ENCODE measurements around the gene IMMP2L. TPM values are rescaled to one million over a fixed set of nuclear protein-coding genes. Genes with fewer than 3 reads are reported as not detected.
"Not testable (repeated sequence)": the region's sequence is repeated elsewhere in the genome, so short reads cannot be mapped to it uniquely, and the experiment has no call there.

The IMMP2L gene
- total RNA-seq, 2 experiments from 2014 or later: 14.7 to 15.1 TPM

DNA sequence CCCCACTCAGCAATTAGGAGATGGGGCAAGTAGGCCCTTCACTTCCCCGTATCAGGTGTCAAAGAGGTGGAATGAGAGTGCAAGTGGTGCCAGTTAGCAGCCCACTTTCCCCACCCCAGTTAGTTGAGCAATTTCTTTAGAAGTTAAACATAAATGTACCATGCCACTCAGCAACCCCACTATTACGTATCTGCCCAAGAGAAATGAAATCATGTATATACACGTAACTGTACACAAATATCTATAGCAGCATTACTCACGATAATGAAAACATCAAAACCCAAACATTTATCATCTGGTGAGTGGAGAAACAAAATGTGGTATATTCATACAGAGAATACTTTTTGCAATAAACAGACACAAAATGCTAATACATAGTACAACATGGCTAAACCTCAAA is 50.4 kb downstream of the IMMP2L start:
- CTCF ChIA-PET: no interaction called here
- POLR2A ChIA-PET: no interaction called here

DNA sequence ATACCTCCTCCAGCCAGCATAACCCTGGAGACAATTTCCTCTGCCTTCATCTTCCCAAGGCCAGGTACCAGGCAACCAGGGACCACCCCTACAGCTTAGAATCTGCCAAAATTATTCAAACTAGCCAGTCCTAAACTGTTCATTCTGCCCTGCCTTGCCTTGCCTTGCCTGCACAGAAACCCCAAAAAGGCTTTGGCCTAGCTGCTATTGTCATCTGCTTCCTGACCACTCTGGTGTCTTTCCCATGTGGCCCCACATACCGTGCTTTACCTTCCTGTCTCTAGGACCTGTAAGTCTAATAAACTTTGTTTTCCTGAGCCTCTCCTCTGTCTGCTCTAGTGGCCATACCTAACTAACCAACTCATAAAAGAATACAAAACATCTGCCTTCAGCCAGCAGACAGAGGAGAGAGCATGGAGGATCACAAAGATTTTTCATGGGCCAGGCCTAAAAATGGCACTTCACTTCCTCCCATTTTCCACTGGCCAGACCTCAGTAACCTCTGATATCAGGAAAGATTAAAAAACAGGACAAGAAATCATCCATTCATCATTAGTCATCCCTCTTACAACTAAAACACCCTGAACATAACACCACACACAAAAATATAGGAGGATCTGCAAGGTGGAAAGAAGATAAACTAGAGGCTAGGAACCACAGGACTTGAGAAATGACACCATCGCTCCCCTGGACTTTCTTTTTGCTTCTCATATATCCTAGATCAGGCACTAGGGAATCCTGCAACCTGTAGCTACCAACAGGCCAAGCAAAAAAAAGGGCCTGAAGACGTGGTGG is 51.5 kb downstream of the IMMP2L start:
- CTCF ChIA-PET: no interaction called here
- POLR2A ChIA-PET: no interaction called here

DNA sequence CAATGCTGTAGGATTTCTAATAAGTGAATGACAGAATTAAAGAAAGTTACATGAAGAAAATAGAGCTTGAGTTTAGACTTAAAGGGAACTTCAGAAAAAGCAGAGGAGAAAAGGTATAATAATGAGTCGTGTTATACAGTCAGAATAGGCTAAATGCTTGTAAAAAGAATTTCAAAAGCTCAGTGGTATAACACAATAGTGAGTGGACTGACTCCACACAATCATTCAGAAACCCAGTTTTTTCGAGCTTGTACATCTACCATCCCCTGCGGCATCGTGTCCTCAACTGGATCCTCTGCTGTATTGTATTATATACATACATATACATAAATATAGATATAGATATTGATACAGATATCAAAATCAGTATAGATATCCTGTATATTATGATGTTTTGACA is 52.2 kb downstream of the IMMP2L start:
- CTCF ChIA-PET: no interaction called here
- POLR2A ChIA-PET: no interaction called here

DNA sequence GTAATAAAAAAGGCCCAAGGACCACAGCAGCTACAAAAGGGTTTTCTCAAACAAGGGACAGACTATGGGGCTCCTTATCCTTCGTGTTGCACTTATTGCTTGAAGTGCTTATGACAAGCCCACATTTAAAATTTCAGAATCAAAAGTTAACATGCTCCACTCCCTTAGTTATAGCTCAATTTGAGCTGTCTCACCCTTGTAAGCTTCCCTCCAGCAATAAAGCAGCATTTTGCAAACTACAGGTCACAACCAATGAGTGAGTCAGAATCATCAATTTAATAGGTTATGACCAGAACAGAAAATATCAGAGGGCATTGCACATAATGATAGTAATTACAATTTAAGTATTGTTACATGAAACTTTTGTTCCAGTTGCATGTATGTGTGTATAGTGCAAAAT is 53.0 kb downstream of the IMMP2L start:
- ChIA-PET CTCF (no interaction called here), POLR2A (no interaction called here)

DNA sequence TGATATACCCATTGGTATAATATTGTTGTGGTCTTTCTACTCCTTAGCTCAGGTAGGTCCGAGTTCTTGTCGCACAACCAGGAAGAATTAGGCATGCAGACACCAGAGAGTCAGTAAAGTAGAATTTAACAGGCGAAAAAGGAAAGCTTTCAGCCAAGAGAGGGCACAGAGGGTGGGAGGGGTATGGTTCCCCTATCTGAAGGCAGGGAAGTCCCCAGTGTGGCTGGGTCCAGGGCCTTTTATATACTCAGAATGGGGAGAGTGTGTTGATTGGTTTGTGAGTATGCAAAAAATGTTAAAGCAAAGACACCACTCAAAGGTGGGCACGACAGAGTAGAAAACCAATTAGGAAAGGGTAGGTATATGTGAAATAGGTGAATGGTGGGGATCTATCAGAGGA is 53.9 kb downstream of the IMMP2L start:
- ChIA-PET POLR2A (no interaction called here), CTCF (no interaction called here)

DNA sequence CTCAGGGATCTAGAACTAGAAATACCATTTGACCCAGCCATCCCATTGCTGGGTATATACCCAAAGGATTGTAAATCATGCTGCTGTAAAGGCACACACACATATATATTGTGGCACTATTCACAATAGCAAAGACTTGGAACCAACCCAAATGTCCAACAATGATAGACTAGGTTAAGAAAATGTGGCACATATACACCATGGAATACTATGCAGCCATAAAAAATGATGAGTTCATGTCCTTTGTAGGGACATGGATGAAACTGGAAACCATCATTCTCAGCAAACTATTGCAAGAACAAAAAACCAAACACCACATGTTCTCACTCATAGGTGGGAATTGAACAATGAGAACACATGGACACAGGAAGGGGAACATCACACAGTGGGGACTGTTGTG is 56.9 kb downstream of the IMMP2L start:
- CTCF ChIA-PET, POLR2A ChIA-PET: not testable (repeated sequence)

DNA sequence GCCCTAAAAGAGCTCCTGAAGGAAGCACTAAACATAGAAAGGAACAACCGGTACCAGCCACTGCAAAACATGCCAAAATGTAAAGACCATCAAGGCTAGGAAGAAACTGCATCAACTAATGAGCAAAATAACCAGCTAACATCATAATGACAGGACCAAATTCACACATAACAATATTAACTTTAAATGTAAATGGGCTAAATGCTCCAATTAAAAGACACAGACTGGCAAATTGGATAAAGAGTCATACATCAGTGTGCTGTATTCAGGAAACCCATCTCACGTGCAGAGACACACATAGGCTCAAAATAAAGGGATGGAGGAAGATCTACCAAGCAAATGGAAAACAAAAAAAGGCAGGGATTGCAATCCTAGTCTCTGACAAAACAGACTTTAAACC is 60.5 kb downstream of the IMMP2L start:
- CTCF ChIA-PET, POLR2A ChIA-PET: not testable (repeated sequence)

DNA sequence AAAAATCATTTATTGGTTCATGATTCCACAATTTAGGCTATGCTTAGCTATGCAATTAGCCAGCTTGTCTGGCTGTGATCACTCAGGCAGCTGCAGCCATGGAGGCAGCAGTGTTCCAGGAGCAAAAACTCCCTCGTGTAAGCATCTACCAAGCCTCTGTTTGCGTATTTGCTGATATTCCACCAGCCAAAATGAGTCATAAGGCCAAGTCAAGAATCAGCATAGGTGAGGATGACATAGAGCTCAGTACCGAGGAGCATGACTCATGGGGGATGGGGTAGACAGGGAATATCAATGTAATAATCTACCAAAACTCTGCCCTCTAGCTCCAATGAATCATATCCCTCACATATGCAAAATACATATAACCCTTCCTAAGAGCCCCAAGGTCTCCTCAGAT is 63.3 kb downstream of the IMMP2L start:
- ChIA-PET POLR2A (no interaction called here), CTCF (no interaction called here)

DNA sequence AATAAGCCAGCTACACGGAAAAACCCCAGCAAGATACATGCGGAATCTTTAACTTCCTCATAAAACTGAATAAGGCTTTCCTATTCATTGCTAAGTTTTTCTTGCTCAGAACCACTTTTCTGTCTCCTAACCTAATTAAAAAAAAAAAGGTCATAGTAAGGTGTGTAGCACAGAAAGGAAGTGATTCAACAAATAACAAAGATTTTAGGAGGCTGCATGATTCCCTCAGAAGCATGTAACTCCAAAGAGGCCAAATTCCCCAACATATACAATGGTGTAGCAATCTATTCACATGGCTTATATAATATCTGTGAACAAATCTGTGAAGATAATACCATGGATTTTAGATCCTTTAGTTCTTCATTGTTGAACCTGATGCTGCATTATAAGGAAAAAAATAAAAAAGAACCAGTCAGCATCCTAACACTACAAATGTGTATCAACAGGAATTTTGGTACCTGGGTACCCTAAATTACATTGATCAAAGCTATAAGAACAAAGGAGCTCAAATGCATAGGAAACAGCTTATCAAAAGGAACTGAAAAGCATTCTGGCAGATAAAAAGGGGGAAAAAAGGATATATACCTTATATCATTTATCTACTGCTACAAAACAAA is 63.8 kb downstream of the IMMP2L start:
- CTCF ChIA-PET: no interaction called here

DNA sequence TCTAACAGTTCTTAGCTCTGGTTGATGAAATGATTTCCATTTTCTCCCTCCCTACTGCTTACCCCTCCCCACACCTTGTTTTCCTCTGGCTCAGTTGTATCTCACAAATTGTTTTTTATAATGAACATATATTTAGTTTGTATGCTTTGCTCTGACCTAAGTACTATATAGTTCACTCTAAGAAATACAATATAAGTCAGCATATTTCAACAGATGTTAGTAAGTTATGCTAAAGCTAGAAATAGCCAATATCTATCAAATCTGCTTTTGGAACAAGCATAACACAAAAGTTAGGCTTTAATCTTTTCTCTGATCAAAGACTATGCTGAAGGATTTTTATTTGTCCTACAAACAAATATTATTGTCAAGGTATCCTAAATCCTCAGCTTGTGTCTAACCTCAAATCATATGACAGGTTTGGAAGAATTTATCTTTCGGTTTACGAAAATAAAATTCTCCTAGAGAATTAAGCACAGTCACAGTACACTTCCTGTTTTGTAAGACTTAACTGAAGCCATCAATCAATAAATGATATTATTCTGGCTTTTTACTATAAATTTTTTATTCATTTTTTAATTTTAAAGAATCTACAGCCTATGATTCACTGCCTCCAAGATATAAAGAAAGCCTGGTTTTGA is 67.0 kb downstream of the IMMP2L start:
- CTCF ChIA-PET: no interaction called here
- POLR2A ChIA-PET: no interaction called here

More for the DNA sequence above, 63.8 kb downstream of the IMMP2L start:
- POLR2A ChIA-PET: no interaction called here

DNA sequence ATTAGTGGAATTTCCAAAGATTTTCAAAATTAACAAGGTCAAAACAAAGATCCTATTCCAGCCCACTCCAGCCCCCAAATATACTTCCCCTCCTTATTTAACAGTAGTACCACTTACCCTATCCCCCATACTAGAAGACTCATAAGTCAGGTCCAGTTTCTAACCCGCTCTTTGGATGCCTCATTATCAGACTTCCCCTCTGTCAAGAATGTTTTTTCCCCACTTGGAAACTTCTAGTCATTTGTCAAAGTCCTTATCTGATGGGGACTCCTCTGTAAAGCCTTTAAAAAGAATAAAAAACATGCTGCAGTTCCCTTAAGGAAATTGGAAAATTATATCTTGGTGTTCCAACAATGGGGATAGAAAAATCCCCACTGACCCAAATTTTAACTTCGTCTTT is 70.1 kb downstream of the IMMP2L start:
- ChIA-PET POLR2A (no interaction called here), CTCF (no interaction called here)

DNA sequence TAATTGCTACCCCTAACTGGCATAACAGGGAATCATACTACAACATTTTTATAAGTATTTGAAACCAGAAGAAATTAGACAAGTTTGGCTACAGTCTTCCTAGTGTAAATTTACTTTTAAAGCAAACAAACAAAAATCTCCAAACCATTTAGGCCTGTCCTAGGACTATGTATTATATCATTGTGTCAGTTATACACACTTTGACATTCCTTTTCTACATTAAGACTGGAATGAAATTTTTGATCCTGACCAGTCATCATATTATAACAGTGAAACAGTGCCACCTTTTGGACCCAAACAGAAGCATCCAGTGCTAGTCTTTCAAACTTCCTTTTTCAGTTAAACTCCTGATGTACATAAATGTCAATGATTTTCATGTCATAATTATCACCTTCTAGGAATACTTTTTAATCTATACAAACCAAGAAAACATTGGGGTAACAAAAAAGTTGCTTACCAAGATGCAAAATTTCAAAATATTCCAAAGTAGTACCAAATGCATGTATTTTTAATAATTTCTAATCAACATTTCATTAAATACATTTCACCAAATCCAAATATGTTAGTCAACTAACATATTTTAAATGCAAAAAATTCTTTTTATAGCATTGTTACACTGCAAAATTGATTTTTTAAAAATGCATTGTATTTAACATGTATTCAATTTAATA is 75.7 kb downstream of the IMMP2L start:
- CTCF ChIA-PET: no interaction called here
- POLR2A ChIA-PET: no interaction called here

DNA sequence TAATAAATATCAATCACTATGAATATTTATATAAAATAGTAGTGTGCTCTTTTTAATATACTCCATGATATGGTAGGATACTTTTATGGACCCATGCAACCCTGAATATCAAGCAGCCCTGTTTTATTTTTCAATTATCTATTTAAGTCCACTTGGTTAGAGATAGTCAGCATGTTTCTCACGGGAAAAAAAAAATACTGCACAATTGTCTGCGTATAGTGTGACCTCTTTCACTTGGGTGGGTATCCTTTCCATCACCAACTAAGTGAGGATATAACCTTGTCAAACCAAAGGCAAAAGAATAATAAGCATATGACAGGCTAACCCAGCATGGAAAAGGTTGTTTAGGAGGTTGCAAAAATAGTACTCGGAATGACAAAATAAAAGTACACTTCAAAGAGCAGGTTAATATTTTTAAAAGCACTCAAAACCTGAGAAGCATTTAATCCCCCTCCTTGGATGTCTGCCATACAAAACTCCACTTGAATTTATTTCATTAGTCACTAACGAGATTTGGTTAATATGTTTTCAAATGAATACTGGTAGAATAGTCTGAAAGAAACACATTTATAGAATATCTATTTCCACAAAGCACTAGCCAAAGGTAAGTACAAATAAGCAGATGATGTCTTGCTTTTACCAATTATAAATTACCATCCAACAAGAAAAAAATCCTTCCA is 76.5 kb downstream of the IMMP2L start:
- ChIA-PET CTCF (interaction anchor here (0.6 kb wide), 2 partner anchors 323 to 1811 kb away, joined by 3 read pairs; no protein-coding TSS in a partner anchor), POLR2A (no interaction called here)

DNA sequence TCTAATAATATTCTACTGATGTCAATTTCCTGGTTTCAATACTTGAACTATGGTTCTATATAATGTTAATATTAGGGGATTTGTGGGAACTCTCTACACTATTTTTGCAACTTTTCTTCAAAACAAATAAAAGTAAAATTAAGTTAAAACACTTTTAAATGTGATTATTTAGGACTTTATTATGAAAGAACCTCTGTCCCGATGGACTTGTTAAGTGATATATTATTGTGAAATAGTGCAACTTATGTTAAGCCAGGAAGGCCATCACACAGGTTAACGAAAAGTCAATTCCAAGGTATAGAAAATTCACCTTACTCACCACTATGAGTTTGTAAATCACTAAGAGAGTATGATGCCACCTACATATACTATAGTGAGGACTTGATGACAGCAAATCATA is 79.2 kb downstream of the IMMP2L start:
- POLR2A ChIA-PET: no interaction called here
- CTCF ChIA-PET: no interaction called here

DNA sequence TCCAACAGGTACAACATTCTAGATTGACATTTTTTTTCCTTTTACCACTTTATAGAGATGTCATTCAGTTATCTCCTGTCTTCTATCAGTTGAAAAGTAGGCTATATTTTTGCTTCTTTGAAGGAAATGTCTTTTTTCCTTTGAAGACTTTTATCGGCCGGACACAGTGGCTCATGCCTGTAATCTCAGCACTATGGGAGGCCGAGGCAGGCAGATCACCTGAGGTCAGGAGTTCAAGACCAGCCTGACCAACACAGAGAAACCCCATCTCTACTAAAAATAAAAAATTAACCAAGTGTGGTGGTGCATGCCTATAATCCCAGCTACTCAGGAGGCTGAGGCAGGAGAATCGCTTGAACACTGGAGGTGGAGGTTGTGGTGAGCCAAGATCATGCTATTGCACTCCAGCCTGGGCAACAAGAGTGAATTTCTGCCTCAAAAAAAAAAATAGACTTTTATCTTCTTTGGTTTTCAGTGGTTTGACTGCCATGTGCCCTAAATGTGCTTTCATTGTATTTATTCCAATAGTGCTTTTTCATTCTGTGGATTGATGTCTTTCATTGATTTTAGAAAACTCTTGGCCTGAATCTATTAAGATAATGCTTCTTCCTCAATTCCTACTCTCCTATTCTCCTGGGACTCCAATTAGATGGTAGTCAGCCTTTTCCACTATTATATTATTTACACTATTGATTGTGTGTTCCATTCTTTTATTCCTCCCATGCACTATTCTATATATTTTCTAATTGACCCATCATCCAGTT is 84.6 kb downstream of the IMMP2L start:
- POLR2A ChIA-PET: no interaction called here
- CTCF ChIA-PET: no interaction called here

DNA sequence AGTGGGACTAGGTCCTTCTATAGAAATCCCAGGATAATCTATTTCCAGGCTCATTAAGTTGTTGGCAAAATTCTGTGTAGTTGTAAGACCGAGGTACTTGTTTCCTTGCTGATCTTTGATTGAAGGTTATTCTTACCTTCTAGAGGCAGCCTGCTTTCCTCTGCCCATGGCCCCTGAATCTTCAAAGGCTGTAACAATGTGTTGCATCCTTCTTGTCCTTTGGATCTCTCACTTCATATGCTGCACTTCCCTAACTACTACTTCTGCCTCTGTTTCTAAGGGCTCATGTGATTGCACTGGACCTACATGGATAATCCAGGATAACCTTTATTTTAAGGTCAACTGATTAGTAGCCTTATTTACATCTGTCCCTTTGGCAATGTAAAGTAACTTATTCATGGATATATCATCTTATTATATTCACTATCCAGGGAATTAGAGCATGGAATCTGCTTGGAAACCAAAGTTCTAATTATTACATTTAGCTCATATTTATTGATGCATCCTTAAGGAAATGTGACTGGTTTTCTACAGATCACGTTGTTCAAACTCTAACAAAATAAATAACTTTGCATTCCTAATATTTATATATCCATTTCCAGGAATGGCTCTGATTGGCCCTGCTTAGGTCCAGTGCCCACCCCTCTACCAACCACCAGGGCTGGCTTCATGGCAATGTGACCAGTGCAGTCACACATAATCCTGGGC is 85.6 kb downstream of the IMMP2L start:
- ChIA-PET POLR2A (no interaction called here), CTCF (no interaction called here)

DNA sequence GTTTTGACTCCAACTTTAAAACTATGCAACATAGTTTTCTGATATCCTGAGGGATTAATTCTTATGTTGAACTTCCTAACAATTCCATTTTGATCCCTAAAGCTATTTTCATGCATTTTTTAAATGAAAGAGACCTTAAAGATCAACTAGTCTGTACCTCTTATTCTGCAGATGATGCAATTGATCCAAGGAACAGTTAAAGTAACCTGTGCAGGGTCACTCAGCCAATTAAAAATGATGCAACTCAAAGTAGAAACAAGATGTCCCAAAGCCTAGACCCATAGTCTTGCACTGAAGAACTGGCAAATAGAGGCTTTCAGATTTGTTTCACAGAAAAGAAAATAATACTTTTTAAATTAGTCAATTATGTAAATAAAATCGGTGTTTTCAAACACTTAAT is 86.3 kb downstream of the IMMP2L start:
- CTCF ChIA-PET: no interaction called here
- POLR2A ChIA-PET: no interaction called here

DNA sequence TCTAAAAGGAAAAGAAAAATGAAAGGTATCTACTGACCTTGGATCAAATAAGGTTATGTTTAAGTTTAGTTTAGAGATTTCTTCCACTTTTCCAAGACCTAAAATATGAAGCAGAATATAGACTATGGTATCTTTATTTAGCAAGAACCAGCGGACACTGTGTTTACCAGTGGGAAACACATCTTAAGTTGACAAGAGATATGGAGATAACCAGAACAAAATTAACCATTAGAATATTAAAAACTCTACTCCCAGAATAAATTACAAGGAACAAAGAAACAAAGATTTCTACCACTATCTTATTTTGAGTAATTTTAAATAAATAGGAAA is 86.9 kb downstream of the IMMP2L start:
- CTCF ChIA-PET: no interaction called here
- POLR2A ChIA-PET: no interaction called here

DNA sequence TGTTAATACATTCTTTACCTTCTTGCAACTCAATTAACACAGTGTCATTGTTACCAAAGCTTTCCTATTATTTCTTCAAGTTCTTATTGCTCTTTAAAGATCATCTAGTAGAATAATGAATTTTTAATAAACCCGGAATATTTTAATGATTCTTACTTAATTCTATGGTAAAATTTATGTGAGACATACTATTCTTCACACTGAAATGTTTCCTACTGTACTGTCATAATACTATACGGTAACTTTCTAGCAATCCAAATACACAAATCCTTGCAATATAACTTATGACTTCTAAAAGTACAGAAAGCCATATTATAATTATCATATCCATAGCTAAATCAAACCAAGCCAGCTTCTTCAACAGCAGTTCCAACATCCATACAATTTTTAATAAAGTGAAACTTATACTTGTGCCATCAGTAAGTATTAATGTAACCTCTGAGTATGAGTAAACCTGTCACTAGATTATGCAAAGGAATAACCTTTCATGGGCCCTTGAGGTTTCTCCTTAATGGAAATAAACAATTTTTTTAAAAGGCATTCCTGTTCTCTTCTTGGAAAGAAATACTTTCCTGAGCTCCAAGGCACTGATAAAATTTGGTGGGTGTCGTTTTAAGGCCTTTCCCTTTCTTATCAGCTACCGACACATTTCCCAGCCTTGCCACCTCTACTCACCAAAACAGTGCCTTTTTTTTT is 87.4 kb downstream of the IMMP2L start:
- ChIA-PET CTCF (no interaction called here), POLR2A (no interaction called here)

Data from activated CD8-positive, alpha-beta memory T cell treated with anti-CD3 and anti-CD28 coated beads for 36 hours (primary cell).